PC-3 (cell line): Measurements from ENCODE around the gene SPACA5B. TPM values are rescaled to one million over a fixed set of nuclear protein-coding genes. Genes with fewer than 3 reads are reported as not detected.
"Not testable (repeated sequence)": the region's sequence is repeated elsewhere in the genome, so short reads cannot be mapped to it uniquely, and the experiment has no call there.

Source experiments
- ATAC-seq: fragments of 200-7000 bp; cut with Tn5 transposase; 2 replicates; pipeline ENCODE4 v1.9.1; 2020; ENCODE audit warnings: mild to moderate bottlenecking, moderate library complexity
- BruUV-seq: library from RNA; stranded (reverse); fragments of 400-500 nt; replicated peaks from 2 replicates; lab custom pipeline; 2021; lab: Mats Ljungman, UMichigan
- CTCF ChIA-PET: fragments of 300-600 bp; sonication (Branson Sonifier 250); formaldehyde crosslinking; loops from one replicate; lab custom pipeline; 2022; ENCODE audit warnings: antibody characterized with exemption; lab: Charles Lee
- POLR2A ChIA-PET: fragments of 300-600 bp; sonication (Branson Sonifier 250); formaldehyde crosslinking; loops from one replicate; lab custom pipeline; 2022; ENCODE audit warnings: antibody characterized with exemption; ENCODE audit not compliant: unreplicated experiment; lab: Charles Lee
- DNase-seq: peaks from one replicate; pipeline ENCODE4 v3.0.0-alpha.2; 2015
- H2AFZ ChIP-seq: fragments of 300-600 bp; sonication (generic); 2 replicates; pipeline ENCODE4 v1.6.0; 2016; ENCODE audit warnings: antibody characterized with exemption, low read length
- H3F3A ChIP-seq: fragments of 300-600 bp; sonication (generic); one replicate; pipeline ENCODE4 v1.6.0; 2017; ENCODE audit warnings: antibody characterized with exemption, low read length, control low read depth, mild to moderate bottlenecking; ENCODE audit not compliant: unreplicated experiment
- H3K27ac ChIP-seq: fragments of 300-600 bp; sonication (generic); 2 replicates; pipeline ENCODE4 v1.5.1; 2016; ENCODE audit warnings: mild to moderate bottlenecking, low read length
- H3K27me3 ChIP-seq: fragments of 300-600 bp; sonication (generic); 2 replicates; pipeline ENCODE4 v1.6.1; 2016; ENCODE audit warnings: low read length, mixed read lengths
- H3K36me3 ChIP-seq: fragments of 300-600 bp; sonication (generic); 2 replicates; pipeline ENCODE4 v1.6.1; 2016; ENCODE audit warnings: low read depth, mixed run types, low read length, mixed read lengths
- H3K4me1 ChIP-seq: fragments of 300-600 bp; sonication (generic); 2 replicates; pipeline ENCODE4 v1.5.1; 2016; ENCODE audit warnings: low read length; ENCODE audit not compliant: insufficient read depth
- H3K4me2 ChIP-seq: fragments of 300-600 bp; sonication (generic); 2 replicates; pipeline ENCODE4 v1.6.0; 2016; ENCODE audit warnings: low read length
- H3K4me3 ChIP-seq: fragments of 300-600 bp; sonication (generic); 2 replicates; pipeline ENCODE4 v1.5.1; 2016; ENCODE audit warnings: mild to moderate bottlenecking, low read length, mixed read lengths
- H3K79me2 ChIP-seq: fragments of 300-600 bp; sonication (generic); 2 replicates; pipeline ENCODE4 v1.6.1; 2017; ENCODE audit warnings: low read length, mixed read lengths
- H3K9ac ChIP-seq: fragments of 300-600 bp; sonication (generic); 2 replicates; pipeline ENCODE4 v1.6.0; 2016; ENCODE audit warnings: mild to moderate bottlenecking, low read length
- H3K9me2 ChIP-seq: fragments of 300-600 bp; sonication (generic); replicated peaks from 2 replicates; pipeline ENCODE4 v1.6.1; 2016; ENCODE audit warnings: mixed run types, low read length, mixed read lengths
- H3K9me3 ChIP-seq: fragments of 300-600 bp; sonication (generic); 2 replicates; pipeline ENCODE4 v1.6.1; 2016; ENCODE audit warnings: low read length, mixed read lengths
- H4K20me1 ChIP-seq: fragments of 300-600 bp; sonication (generic); 2 replicates; pipeline ENCODE4 v1.6.1; 2016; ENCODE audit warnings: low read length, mixed read lengths
- EZH2 ChIP-seq: fragments of 300-600 bp; sonication (generic); IDR thresholded peaks from one replicate; pipeline ENCODE4 v1.6.1; 2017; ENCODE audit warnings: antibody characterized with exemption, mild to moderate bottlenecking, low read length; ENCODE audit not compliant: unreplicated experiment
- EZH2phosphoT487 ChIP-seq: fragments of 300-600 bp; sonication (generic); IDR thresholded peaks from 2 replicates; pipeline ENCODE4 v1.6.1; 2018; ENCODE audit warnings: mild to moderate bottlenecking, antibody characterized with exemption, low read length, borderline replicate concordance
- intact Hi-C: fragments of 100-400 bp; cut with micrococcal nuclease; formaldehyde crosslinking; loops from 2 replicates; pipeline ENCODE4 v1.9.0; 2023
- total RNA-seq: library from RNA; depleted of rRNA; stranded (reverse); fragments of >200 nt; gene quantifications from 2 replicates; pipeline ENCODE4 v1.2.3, GENCODE V29; 2014
- TF ChIP-seq, protein P1 (sequence below): fragments of 300-600 bp; sonication (generic); conservative IDR thresholded peaks from 2 replicates; pipeline ENCODE4 v1.5.1; 2017; ENCODE audit warnings: antibody characterized with exemption, low read depth, mild to moderate bottlenecking, low read length

Gene SPACA5B
- total RNA-seq, 1 experiment from 2014 or later: not detected

DNA sequence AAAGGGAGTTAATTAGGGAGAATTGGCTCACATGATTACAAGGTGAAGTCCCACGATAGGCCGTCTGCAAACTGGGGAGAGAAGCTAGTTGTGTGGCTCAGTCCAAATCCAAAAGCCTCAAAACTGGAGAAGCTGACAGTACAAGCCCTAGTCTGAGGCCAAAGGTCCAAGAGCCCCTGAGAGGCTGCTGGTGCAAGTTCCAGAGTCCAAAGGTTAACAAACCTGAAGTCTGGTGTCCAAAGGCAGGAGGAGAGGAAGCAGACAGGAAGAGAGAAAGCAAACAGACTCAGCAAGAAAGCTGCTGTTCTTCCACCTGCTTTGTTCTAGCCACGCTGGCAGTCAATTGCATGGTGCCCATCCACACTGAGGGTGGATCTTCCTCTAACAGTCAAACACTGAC is 29.0 kb upstream of the SPACA5B start:
- no peaks in the 10 kb centered on the region for H3K4me1 ChIP-seq
- H3F3A ChIP-seq: no peaks in the 10 kb centered on the region
- no peak overlapping the region for H3K27ac ChIP-seq
- no peak overlapping the region for H3K9ac ChIP-seq
- no peaks in the 10 kb centered on the region for H3K79me2 ChIP-seq
- H3K4me3 ChIP-seq: no peak overlapping the region
- ChIA-PET POLR2A (no interaction called here), CTCF (no interaction called here)
- no peak for ATAC-seq
- TF ChIP-seq EZH2: no peak
- no peak for TF ChIP-seq EZH2phosphoT487
- TF ChIP-seq, protein P1, sequence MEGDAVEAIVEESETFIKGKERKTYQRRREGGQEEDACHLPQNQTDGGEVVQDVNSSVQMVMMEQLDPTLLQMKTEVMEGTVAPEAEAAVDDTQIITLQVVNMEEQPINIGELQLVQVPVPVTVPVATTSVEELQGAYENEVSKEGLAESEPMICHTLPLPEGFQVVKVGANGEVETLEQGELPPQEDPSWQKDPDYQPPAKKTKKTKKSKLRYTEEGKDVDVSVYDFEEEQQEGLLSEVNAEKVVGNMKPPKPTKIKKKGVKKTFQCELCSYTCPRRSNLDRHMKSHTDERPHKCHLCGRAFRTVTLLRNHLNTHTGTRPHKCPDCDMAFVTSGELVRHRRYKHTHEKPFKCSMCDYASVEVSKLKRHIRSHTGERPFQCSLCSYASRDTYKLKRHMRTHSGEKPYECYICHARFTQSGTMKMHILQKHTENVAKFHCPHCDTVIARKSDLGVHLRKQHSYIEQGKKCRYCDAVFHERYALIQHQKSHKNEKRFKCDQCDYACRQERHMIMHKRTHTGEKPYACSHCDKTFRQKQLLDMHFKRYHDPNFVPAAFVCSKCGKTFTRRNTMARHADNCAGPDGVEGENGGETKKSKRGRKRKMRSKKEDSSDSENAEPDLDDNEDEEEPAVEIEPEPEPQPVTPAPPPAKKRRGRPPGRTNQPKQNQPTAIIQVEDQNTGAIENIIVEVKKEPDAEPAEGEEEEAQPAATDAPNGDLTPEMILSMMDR: no peak
- no TSS peak for BruUV-seq
- H3K27me3 ChIP-seq: no peaks in the 10 kb centered on the region
- no peaks in the 10 kb centered on the region for H3K9me3 ChIP-seq
- intact Hi-C loops: no loop called here
- no peaks in the 10 kb centered on the region for H4K20me1 ChIP-seq
- no peaks in the 10 kb centered on the region for H3K9me2 ChIP-seq
- no peak overlapping the region for H2AFZ ChIP-seq
- H3K36me3 ChIP-seq: no peaks in the 10 kb centered on the region
- DNase-seq: no peak
- H3K4me2 ChIP-seq: no peak overlapping the region

DNA sequence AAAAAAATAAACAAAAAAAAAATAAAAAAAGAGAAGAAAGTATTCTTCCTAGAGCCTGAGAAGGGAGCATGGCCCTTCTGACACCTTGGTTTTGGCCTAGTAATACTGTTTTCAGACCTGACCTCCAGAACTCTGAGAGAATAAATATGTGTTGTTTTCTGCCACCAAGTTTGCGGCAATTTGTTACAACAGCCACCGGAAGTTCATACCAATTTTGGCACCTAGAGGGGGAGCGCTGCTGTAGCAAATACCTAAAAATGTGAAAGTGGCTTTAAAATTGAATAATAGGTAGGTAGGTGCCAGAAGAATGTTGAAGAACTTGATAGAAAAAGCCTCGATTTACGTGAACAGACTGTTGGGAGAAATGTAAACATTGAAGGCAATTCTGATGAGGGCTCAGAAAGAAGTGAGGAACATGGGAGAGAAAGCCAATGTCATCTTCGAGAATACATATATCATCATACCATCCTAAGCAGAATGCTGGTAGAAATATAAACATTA is 27.5 kb upstream of the SPACA5B start:
- TF ChIP-seq EZH2phosphoT487: no peak
- TF ChIP-seq, protein P1: no peak
- TF ChIP-seq EZH2: no peak
- Histone ChIP-seq H3K9me2 (no peaks in the 10 kb centered on the region), H3K4me2 (no peak overlapping the region), H3K36me3 (no peaks in the 10 kb centered on the region), H2AFZ (no peak overlapping the region), H3K9ac (no peak overlapping the region), H3F3A (no peaks in the 10 kb centered on the region), H4K20me1 (no peaks in the 10 kb centered on the region), H3K27me3 (no peaks in the 10 kb centered on the region), H3K4me3 (no peak overlapping the region), H3K27ac (no peak overlapping the region), H3K79me2 (no peaks in the 10 kb centered on the region), H3K4me1 (no peaks in the 10 kb centered on the region), H3K9me3 (no peaks in the 10 kb centered on the region)
- BruUV-seq: no TSS peak
- DNase-seq (no peak), ATAC-seq (no peak)
- intact Hi-C loops: no loop called here
- ChIA-PET CTCF (no interaction called here), POLR2A (no interaction called here)

DNA sequence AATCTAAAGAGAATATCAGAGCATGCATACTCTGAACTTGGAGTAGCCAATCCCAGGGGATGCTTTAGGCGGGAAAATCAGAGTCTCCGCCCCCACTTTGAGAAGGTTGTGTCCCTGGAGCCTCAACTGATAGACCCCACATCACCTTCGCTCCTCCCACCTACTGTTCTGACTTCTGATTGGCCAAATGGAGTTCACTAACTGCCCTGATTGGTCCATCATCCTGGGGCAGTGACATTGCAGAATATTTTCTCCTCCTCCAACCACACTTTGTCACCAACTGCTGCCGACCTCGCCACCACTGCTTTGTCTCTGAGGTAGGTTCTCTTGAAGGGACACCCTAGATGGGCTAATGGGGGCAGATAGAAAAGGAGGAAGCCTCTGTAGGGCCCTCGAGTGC is 22.7 kb upstream of the SPACA5B start:
- no TSS peak for BruUV-seq
- no peaks in the 10 kb centered on the region for H3K9me3 ChIP-seq

DNA sequence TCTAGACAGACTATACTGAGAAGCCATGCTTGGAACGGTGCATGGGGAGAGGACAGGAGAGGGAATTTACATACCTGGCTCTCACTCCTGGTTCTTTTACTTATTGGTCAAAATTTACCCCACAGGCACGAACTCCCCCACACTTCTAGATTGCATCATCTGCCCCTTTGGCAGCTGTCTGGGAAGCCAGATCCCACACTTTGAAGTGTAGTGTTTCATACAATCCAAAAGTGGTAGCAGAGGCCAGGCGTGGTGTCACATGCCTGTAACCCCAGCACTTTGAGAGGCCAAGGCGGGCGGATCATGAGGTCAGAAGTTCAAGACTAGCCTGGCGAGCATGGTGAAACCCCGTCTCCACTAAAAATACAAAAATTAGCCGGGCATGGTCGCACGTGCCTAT is 5.1 kb upstream of the SPACA5B start:
- CTCF ChIA-PET, ATAC-seq: not testable (repeated sequence)

More for the DNA sequence above, 22.7 kb upstream of the SPACA5B start:
- POLR2A ChIA-PET: no interaction called here
- CTCF ChIA-PET: no interaction called here
- ATAC-seq (no peak), DNase-seq (no peak)
- TF ChIP-seq EZH2 (no peak), EZH2phosphoT487 (no peak)
- TF ChIP-seq, protein P1: no peak
- no peaks in the 10 kb centered on the region for H3K27me3 ChIP-seq
- no peak overlapping the region for H3K27ac ChIP-seq
- H3K9ac ChIP-seq: no peak overlapping the region
- H3K4me2 ChIP-seq: no peak overlapping the region
- H3K9me2 ChIP-seq: no peaks in the 10 kb centered on the region
- H2AFZ ChIP-seq: peak overlapping the region; percentile 50; the same call in 1 of the 2 replicates
- no peaks in the 10 kb centered on the region for H4K20me1 ChIP-seq
- no peaks in the 10 kb centered on the region for H3K79me2 ChIP-seq
- H3K4me1 ChIP-seq: no peaks in the 10 kb centered on the region
- no peaks in the 10 kb centered on the region for H3F3A ChIP-seq
- intact Hi-C loops: no loop called here
- H3K36me3 ChIP-seq: no peaks in the 10 kb centered on the region
- H3K4me3 ChIP-seq: no peak overlapping the region

More for the DNA sequence above, 5.1 kb upstream of the SPACA5B start:
- H3K4me2 ChIP-seq, POLR2A ChIA-PET, H3K9me2 ChIP-seq, H3K9ac ChIP-seq, H3K9me3 ChIP-seq, H3K36me3 ChIP-seq, H4K20me1 ChIP-seq, H2AFZ ChIP-seq, H3K27ac ChIP-seq, H3K4me3 ChIP-seq, intact Hi-C loops, H3K79me2 ChIP-seq, BruUV-seq, H3K4me1 ChIP-seq, DNase-seq, H3F3A ChIP-seq, H3K27me3 ChIP-seq: not testable (repeated sequence)
